Measurements from ENCODE around the gene ALOX5. TPM values are rescaled to one million over a fixed set of nuclear protein-coding genes. Genes with fewer than 3 reads are reported as not detected.
A peak's percentile ranks its signal among the peaks of the same experiment; 100 is the strongest.

The ALOX5 gene
- total and polyA plus RNA-seq, 8 donors, result 3.2 to 39.6 (median 9.2) TPM

- no peak for TF ChIP-seq CTCF (IDR thresholded peaks at IDR 0.05)
- TF ChIP-seq POLR2A (IDR thresholded peaks at IDR 0.05), result no peak
- no peak for TF ChIP-seq EP300 (IDR thresholded peaks at IDR 0.05)
- Histone ChIP-seq H3K4me3 (no peak overlapping the region), H3K36me3 (peaks cover 0 to 8% (median 0%) of the 10 kb centered on the region in 4 donors), H3K27ac (no peak overlapping the region), H3K27me3 (no peaks in the 10 kb centered on the region), H3K4me1 (no peaks in the 10 kb centered on the region), H3K9me3 (peaks cover 0 to 6% (median 0%) of the 10 kb centered on the region in 4 donors)
- DNase-seq, result no peak
- 83 to 93% (median 90%) methylated on average over 2 of the region's 2 CpGs for WGBS, 5 donors
- intact Hi-C loops (cut with DNase I; ENCODE audit: low total_unique reads), result no loop called here
These were observed 25.1 kb downstream of the ALOX5 start for GRCh38 chr10:45399113-45399512.

- H3K4me3 ChIP-seq, result no peak overlapping the region
- DNase-seq, result no peak
- TF ChIP-seq POLR2A (IDR thresholded peaks at IDR 0.05) (no peak), CTCF (IDR thresholded peaks at IDR 0.05) (no peak), POLR2AphosphoS5 (IDR thresholded peaks at IDR 0.05) (no peak), EP300 (IDR thresholded peaks at IDR 0.05) (no peak)
- H3K36me3 ChIP-seq, result no peaks in the 10 kb centered on the region
- no peaks in the 10 kb centered on the region for H3K27me3 ChIP-seq
- H3K27ac ChIP-seq, result no peak overlapping the region
- WGBS, 5 donors, result 83 to 90% (median 84%) methylated on average over 8 of the region's 8 CpGs
- peaks cover 0 to 7% (median 0%) of the 10 kb centered on the region in 4 donors for H3K4me1 ChIP-seq
- intact Hi-C loops (cut with DNase I; ENCODE audit: low total_unique reads), result no loop called here
- no peaks in the 10 kb centered on the region for H3K9me3 ChIP-seq
These were observed 29.1 kb downstream of the ALOX5 start for GRCh38 chr10:45403151-45403550.

DNA sequence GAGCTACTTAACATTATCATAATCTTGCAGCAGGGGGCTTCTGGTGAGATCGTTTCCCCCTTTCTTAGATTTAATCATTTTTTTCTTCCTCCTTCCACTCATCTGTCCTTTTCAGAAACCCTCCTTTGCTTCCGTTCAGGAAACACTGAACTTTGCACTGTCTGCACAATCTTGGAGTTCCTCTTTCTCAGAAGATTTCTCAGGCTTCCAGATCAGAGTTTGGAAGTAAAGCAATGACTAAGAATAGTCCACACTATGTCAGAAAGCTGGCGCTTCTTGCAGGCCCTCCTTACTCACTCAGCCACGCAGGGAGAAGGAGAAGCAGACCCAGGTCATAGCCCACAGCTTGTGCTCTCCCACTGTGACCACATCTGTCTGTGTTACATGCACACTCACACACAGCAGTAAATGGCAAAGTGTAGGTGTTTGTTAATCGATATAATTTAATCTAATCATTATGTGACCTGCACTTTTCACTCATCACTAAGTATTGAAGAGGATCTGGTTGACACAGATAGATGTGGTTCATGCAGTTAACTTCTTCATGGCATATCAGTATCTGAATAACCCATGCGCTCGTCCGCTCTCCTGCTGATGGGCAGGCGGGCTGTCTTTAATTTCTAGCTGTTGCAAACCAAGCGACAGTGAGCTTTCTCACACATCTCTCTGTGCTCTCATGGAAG is 30.2 kb downstream of the ALOX5 start:
- H3K9me3 ChIP-seq, result no peaks in the 10 kb centered on the region
- H3K27me3 ChIP-seq, result no peaks in the 10 kb centered on the region
- H3K36me3 ChIP-seq, result no peaks in the 10 kb centered on the region
- DNase-seq, result no peak
- TF ChIP-seq POLR2A (IDR thresholded peaks at IDR 0.05), result no peak
- TF ChIP-seq EP300 (IDR thresholded peaks at IDR 0.05), result no peak
- no peak for TF ChIP-seq CTCF (IDR thresholded peaks at IDR 0.05)
- TF ChIP-seq POLR2AphosphoS5 (IDR thresholded peaks at IDR 0.05), result no peak
- peaks cover 0 to 7% (median 0%) of the 10 kb centered on the region in 4 donors for H3K4me1 ChIP-seq
- WGBS, 5 donors, result 67 to 74% (median 72%) methylated on average over 10 of the region's 10 CpGs
- intact Hi-C loops (cut with DNase I; ENCODE audit: low total_unique reads), result no loop called here
- no peak overlapping the region for H3K4me3 ChIP-seq
- peak overlapping the region in 2 of 5 donors; percentile 12 to 37 for H3K27ac ChIP-seq

GRCh38 chr10:45404770-45405120 is 30.7 kb downstream of the ALOX5 start:
- Histone ChIP-seq H3K36me3 (no peaks in the 10 kb centered on the region), H3K27me3 (no peaks in the 10 kb centered on the region), H3K9me3 (no peaks in the 10 kb centered on the region), H3K4me1 (peaks cover 0 to 7% (median 0%) of the 10 kb centered on the region in 4 donors), H3K4me3 (no peak overlapping the region), H3K27ac (peak overlapping the region in 1 of 5 donors; percentile 12)
- intact Hi-C loops (cut with DNase I; ENCODE audit: low total_unique reads), result no loop called here
- 46 to 52% (median 48%) methylated on average over 4 of the region's 4 CpGs for WGBS, 5 donors
- TF ChIP-seq CTCF (IDR thresholded peaks at IDR 0.05) (no peak), EP300 (IDR thresholded peaks at IDR 0.05) (no peak), POLR2AphosphoS5 (IDR thresholded peaks at IDR 0.05) (no peak), POLR2A (IDR thresholded peaks at IDR 0.05) (no peak)
- no peak for DNase-seq
